Activated CD4-positive, alpha-beta T cell treated with anti-CD3 and anti-CD28 coated beads, Interleukin-2, amount 10 ng/mL, durations not matched to agents 24 days and 14 days (primary cell): ENCODE results near the gene C2CD4C. TPM values are rescaled to one million over a fixed set of nuclear protein-coding genes. Genes with fewer than 3 reads are reported as not detected.
"Not testable (repeated sequence)": the region's sequence is repeated elsewhere in the genome, so short reads cannot be mapped to it uniquely, and the experiment has no call there.

Source experiments
- DNase-seq: peaks from one replicate; pipeline ENCODE4 v3.0.0; 2022
- H3K27ac Mint-ChIP-seq: one replicate; pipeline ENCODE4 v1.8.0; 2022; ENCODE audit warnings: mild to moderate bottlenecking, mixed read lengths
- H3K27me3 Mint-ChIP-seq: one replicate; pipeline ENCODE4 v1.8.0; 2022; ENCODE audit warnings: mixed read lengths
- H3K36me3 Mint-ChIP-seq: one replicate; pipeline ENCODE4 v1.8.0; 2022; ENCODE audit warnings: low read depth, mild to moderate bottlenecking, mixed read lengths
- H3K4me1 Mint-ChIP-seq: one replicate; pipeline ENCODE4 v1.8.0; 2021; ENCODE audit warnings: mixed read lengths
- H3K4me3 Mint-ChIP-seq: one replicate; pipeline ENCODE4 v1.8.0; 2022; ENCODE audit warnings: mild to moderate bottlenecking, moderate library complexity, mixed read lengths
- H3K9me3 Mint-ChIP-seq: one replicate; pipeline ENCODE4 v1.8.0; 2021; ENCODE audit warnings: mixed read lengths
- intact Hi-C: fragments of 100-400 bp; cut with micrococcal nuclease; formaldehyde crosslinking; loops from one replicate; pipeline ENCODE4 v1.15.1; 2023
- total RNA-seq: library from RNA; stranded (reverse); gene quantifications from 2 replicates; pipeline ENCODE4 v1.2.3, GENCODE V29; 2022

C2CD4C gene
- total RNA-seq, 1 donor from 2014 or later = 0.07 TPM

- Mint-ChIP-seq H3K27ac (no peak overlapping the region), H3K27me3 (no peaks in the 10 kb centered on the region), H3K4me1 (no peaks in the 10 kb centered on the region), H3K9me3 (peaks cover 8% of the 10 kb centered on the region), H3K4me3 (no peak overlapping the region), H3K36me3 (peaks cover 2% of the 10 kb centered on the region)
- intact Hi-C loops = no loop called here
- DNase-seq = no peak
Observed at GRCh38 chr19:430701-431100, 21.8 kb upstream of the C2CD4C start.

DNA sequence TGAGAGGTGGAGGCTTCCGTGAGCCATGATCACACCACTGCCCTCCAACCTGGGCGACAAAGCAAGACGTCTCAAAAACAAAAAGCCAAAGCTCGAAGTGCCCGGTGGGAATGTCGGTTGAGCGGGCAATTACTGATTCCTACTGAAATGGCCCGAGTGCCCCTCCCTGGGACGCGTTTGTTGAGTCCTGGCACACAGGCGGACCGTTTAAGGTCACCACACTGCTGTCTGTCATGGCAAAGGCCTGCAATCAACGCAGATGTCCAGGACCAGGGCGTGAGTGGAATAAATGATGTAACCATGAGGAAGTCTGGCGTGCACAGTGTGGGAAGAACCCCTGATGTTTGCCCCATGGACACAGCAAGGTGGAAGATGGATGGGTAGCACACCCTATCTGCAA is 19.2 kb upstream of the C2CD4C start:
- Mint-ChIP-seq H3K9me3 (peaks cover 8% of the 10 kb centered on the region), H3K4me3 (no peak overlapping the region), H3K36me3 (peaks cover 2% of the 10 kb centered on the region), H3K4me1 (no peaks in the 10 kb centered on the region), H3K27me3 (no peaks in the 10 kb centered on the region), H3K27ac (no peak overlapping the region)
- no peak for DNase-seq
- intact Hi-C loops = no loop called here

GRCh38 chr19:427675-428074 is 18.7 kb upstream of the C2CD4C start:
- H3K4me1 Mint-ChIP-seq, H3K27ac Mint-ChIP-seq, H3K27me3 Mint-ChIP-seq, intact Hi-C loops, H3K4me3 Mint-ChIP-seq, DNase-seq, H3K36me3 Mint-ChIP-seq, H3K9me3 Mint-ChIP-seq: not testable (repeated sequence)

DNA sequence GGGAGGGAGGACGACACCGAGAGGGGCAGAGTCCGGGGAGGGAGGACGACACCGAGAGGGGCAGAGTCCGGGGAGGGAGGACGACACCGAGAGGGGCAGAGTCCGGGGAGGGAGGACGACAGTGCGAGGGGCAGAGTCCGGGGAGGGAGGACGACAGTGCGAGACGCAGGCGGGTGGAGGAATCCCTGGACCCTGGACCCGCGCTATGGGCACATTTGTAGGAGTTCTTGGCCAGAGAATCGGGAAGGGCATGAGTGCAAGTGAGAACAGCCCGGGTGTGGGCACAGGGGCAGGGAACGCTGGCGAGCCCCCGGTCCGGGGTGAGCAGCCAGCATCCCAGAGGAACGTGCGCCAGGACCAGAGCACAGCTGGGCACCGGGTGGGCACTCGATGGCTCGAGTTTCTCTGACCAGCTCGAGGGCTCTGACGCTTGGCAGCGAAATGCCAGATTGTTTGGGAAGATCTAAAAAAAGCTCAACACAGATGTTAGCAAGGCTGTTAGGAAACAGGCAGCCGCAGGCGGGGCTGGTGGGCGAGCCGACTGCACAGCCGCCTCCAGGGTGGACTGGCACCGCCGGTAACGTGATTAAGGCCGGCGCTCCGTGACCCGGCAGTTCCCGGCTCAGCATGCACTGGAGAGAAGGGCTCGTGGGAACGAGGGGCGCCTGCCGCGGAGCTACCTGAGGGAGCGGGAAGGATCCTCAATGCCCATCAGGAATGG is 17.9 kb upstream of the C2CD4C start:
- peaks cover 8% of the 10 kb centered on the region for H3K9me3 Mint-ChIP-seq
- H3K4me3 Mint-ChIP-seq = no peak overlapping the region
- no peaks in the 10 kb centered on the region for H3K4me1 Mint-ChIP-seq
- H3K27ac Mint-ChIP-seq = no peak overlapping the region
- intact Hi-C loops = no loop called here
- peaks cover 2% of the 10 kb centered on the region for H3K36me3 Mint-ChIP-seq
- H3K27me3 Mint-ChIP-seq = no peaks in the 10 kb centered on the region
- no peak for DNase-seq

GRCh38 chr19:425056-425455 is 16.1 kb upstream of the C2CD4C start:
- H3K4me3 Mint-ChIP-seq = no peak overlapping the region
- no peak overlapping the region for H3K27ac Mint-ChIP-seq
- no peaks in the 10 kb centered on the region for H3K4me1 Mint-ChIP-seq
- H3K9me3 Mint-ChIP-seq = peaks cover 1% of the 10 kb centered on the region
- intact Hi-C loops = no loop called here
- no peaks in the 10 kb centered on the region for H3K27me3 Mint-ChIP-seq
- no peak for DNase-seq
- H3K36me3 Mint-ChIP-seq = no peaks in the 10 kb centered on the region

DNA sequence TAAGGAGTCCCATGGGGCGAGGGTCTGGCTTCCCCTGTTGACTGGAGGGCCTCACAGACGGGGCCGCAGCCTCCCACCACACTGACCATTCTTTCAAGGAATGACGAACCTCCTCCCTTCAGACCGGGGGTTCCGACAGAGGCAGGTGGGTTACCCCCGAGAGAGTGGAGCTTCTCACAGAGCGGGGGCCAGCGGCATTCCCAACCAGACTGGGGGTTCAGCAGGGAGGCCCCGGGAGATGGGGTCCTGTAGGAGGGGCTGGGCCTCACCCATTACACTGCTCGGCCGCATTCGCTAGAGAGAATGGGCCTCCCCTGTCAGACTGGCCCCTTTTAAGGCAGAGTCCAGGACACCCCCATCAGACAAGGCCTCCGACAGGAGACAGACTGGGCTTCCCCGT is 15.6 kb upstream of the C2CD4C start:
- no peak for DNase-seq
- H3K4me1 Mint-ChIP-seq = no peaks in the 10 kb centered on the region
- H3K27ac Mint-ChIP-seq = no peak overlapping the region
- H3K9me3 Mint-ChIP-seq = no peaks in the 10 kb centered on the region
- intact Hi-C loops = no loop called here
- no peaks in the 10 kb centered on the region for H3K27me3 Mint-ChIP-seq
- H3K36me3 Mint-ChIP-seq = no peaks in the 10 kb centered on the region
- H3K4me3 Mint-ChIP-seq = no peak overlapping the region

GRCh38 chr19:423691-424466 is 14.9 kb upstream of the C2CD4C start:
- Mint-ChIP-seq H3K27me3 (no peaks in the 10 kb centered on the region), H3K4me1 (no peaks in the 10 kb centered on the region), H3K9me3 (no peaks in the 10 kb centered on the region), H3K27ac (no peak overlapping the region), H3K4me3 (no peak overlapping the region), H3K36me3 (no peaks in the 10 kb centered on the region)
- intact Hi-C loops = no loop called here
- DNase-seq = no peak

- H3K36me3 Mint-ChIP-seq, H3K4me1 Mint-ChIP-seq, H3K27ac Mint-ChIP-seq, H3K4me3 Mint-ChIP-seq, intact Hi-C loops, H3K27me3 Mint-ChIP-seq, DNase-seq, H3K9me3 Mint-ChIP-seq: not testable (repeated sequence)
Observed at GRCh38 chr19:422917-423226, 13.9 kb upstream of the C2CD4C start.

DNA sequence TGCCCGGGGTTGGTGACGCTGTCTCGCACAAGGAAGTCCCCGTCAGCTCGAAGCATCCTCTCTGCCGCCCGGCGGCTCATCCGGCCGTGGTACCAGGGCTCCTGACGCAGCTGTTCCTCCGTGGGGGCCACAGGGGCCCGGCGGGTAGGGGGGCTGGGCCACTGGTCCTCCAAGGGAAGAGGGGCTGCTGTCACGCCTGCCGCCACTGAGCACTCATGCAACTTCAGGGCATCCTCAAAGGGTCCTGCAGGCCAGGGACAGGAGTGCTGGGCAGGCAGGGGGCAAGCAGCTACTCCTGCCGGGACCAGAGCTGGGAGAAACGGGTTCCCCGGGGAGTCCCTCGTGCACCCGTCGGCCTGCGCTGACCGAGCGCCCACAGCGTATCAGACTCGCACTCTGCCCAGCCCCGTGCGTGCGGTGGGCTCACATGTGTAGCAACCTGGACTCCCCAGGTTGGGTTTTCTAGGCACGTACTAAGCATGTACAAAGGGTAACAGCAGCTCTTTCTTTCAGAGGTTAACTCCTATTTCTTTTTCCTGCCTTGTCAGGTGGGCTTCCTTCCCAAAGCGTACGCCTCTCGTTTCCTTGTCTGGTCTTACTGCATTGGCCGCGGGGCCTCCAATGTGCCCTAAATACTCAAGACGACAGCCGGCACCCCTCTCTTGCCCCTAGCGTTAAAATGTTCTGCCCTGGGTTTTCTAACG is 13.4 kb upstream of the C2CD4C start:
- Mint-ChIP-seq H3K27ac (no peak overlapping the region), H3K27me3 (no peaks in the 10 kb centered on the region), H3K36me3 (no peaks in the 10 kb centered on the region), H3K9me3 (no peaks in the 10 kb centered on the region), H3K4me3 (no peak overlapping the region), H3K4me1 (no peaks in the 10 kb centered on the region)
- no peak for DNase-seq
- intact Hi-C loops = no loop called here

GRCh38 chr19:419721-420515 is 11.0 kb upstream of the C2CD4C start:
- no peak for DNase-seq
- H3K9me3 Mint-ChIP-seq = no peaks in the 10 kb centered on the region
- H3K4me1 Mint-ChIP-seq = no peaks in the 10 kb centered on the region
- no peaks in the 10 kb centered on the region for H3K36me3 Mint-ChIP-seq
- no peaks in the 10 kb centered on the region for H3K27me3 Mint-ChIP-seq
- H3K27ac Mint-ChIP-seq = no peak overlapping the region
- intact Hi-C loops = no loop called here
- no peak overlapping the region for H3K4me3 Mint-ChIP-seq

DNA sequence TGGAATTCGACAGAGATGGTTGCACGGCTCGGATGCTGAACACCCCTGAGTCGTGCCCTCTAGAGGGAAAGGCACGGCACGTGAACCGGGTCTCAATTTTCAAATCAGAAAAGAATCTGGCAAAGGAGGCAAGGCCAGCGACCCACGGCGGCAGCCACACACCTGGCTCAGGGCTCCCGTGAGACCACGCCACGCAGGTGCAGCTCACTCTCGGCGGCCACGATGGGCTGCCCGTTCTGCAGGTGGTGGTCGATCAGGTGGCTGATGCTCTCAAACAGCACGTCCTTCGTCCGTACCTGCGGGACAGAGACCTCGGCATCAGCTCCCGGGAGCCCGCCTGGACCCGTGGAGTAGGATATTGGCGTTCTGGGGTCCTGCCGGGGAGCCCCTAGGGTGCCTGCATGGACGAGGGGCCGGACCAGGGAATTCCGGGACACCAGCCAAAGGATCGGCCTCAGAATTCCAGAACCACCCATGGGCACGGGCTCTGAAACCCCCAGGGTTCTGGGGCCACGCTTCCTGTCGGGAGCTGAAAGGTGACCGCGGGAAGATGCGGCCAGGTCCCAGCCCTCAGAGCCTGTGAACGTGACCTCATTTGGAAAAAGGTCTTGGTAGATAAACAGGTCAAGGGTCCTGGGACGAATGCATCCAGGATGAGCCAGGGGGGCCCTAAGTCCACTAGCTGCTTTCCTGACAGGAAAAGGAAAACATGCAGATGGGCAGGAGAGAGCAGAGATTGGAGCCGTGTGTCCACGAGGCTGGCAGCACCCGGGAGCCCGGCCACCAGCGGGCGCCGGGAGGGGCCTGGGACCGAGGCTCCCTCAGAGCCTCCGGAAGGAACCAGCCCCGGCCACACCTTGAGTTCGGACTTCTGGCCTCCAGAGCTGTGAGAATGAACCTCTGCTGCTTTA is 10.1 kb upstream of the C2CD4C start:
- DNase-seq = no peak
- H3K27ac Mint-ChIP-seq = no peak overlapping the region
- intact Hi-C loops = no loop called here
- no peaks in the 10 kb centered on the region for H3K4me1 Mint-ChIP-seq
- H3K4me3 Mint-ChIP-seq = no peak overlapping the region
- H3K36me3 Mint-ChIP-seq = no peaks in the 10 kb centered on the region
- no peaks in the 10 kb centered on the region for H3K9me3 Mint-ChIP-seq
- H3K27me3 Mint-ChIP-seq = no peaks in the 10 kb centered on the region

GRCh38 chr19:416416-416815 is 7.5 kb upstream of the C2CD4C start:
- no peaks in the 10 kb centered on the region for H3K9me3 Mint-ChIP-seq
- intact Hi-C loops = no loop called here
- no peaks in the 10 kb centered on the region for H3K27me3 Mint-ChIP-seq
- H3K27ac Mint-ChIP-seq = no peak overlapping the region
- no peaks in the 10 kb centered on the region for H3K36me3 Mint-ChIP-seq
- H3K4me3 Mint-ChIP-seq = no peak overlapping the region
- no peaks in the 10 kb centered on the region for H3K4me1 Mint-ChIP-seq
- DNase-seq = no peak

- H3K27me3 Mint-ChIP-seq = peaks cover 2% of the 10 kb centered on the region
- intact Hi-C loops = no loop called here
- no peak overlapping the region for H3K27ac Mint-ChIP-seq
- no peaks in the 10 kb centered on the region for H3K9me3 Mint-ChIP-seq
- DNase-seq = no peak
- H3K4me1 Mint-ChIP-seq = no peaks in the 10 kb centered on the region
- H3K36me3 Mint-ChIP-seq = no peaks in the 10 kb centered on the region
- H3K4me3 Mint-ChIP-seq = no peak overlapping the region
Observed at GRCh38 chr19:415292-415691, 6.3 kb upstream of the C2CD4C start.
